A673 (cell line): ENCODE results near the gene ZFP36L2. TPM values are rescaled to one million over a fixed set of nuclear protein-coding genes. Genes with fewer than 3 reads are reported as not detected.

ENCODE experiments used
- BruUV-seq: library from RNA; stranded (reverse); fragments of 400-500 nt; replicated peaks from 2 replicates; lab custom pipeline; 2021; lab: Mats Ljungman, UMichigan
- CTCF ChIA-PET: fragments of 300-600 bp; sonication (Branson Sonifier 250); formaldehyde crosslinking; loops from one replicate; lab custom pipeline; 2022; ENCODE audit warnings: antibody characterized with exemption; lab: Charles Lee
- POLR2A ChIA-PET: fragments of 300-600 bp; sonication (Branson Sonifier 250); formaldehyde crosslinking; loops from one replicate; lab custom pipeline; 2022; ENCODE audit warnings: antibody characterized with exemption; ENCODE audit not compliant: low non-redundant PET; lab: Charles Lee
- DNase-seq: peaks from one replicate; pipeline ENCODE4 v3.0.0-alpha.2; 2015; ENCODE audit warnings: low spot score
- H3K27ac ChIP-seq: fragments of 200-600 bp; sonication (generic); 2 replicates; pipeline ENCODE4 v1.5.1; 2016; ENCODE audit warnings: mixed run types, low read depth, mild to moderate bottlenecking, mixed read lengths, antibody characterized with exemption, low read length; ENCODE audit not compliant: poor library complexity, severe bottlenecking
- H3K27me3 ChIP-seq: fragments of 200-600 bp; sonication (generic); replicated peaks from 2 replicates; pipeline ENCODE4 v1.6.1; 2017; ENCODE audit warnings: mixed run types, low read depth, mild to moderate bottlenecking, mixed read lengths, antibody characterized with exemption, low read length; ENCODE audit not compliant: insufficient read depth, poor library complexity
- H3K36me3 ChIP-seq: fragments of 200-600 bp; sonication (generic); 2 replicates; pipeline ENCODE4 v1.6.1; 2016; ENCODE audit warnings: mixed run types, mild to moderate bottlenecking, mixed read lengths, antibody characterized with exemption, low read length; ENCODE audit not compliant: insufficient read depth, poor library complexity, severe bottlenecking
- H3K4me1 ChIP-seq: fragments of 200-600 bp; sonication (generic); 2 replicates; pipeline ENCODE4 v1.6.1; 2017; ENCODE audit warnings: mixed run types, mild to moderate bottlenecking, mixed read lengths, antibody characterized with exemption, low read length; ENCODE audit not compliant: insufficient read depth, poor library complexity, severe bottlenecking
- H3K4me3 ChIP-seq: fragments of 200-600 bp; sonication (generic); 2 replicates; pipeline ENCODE4 v1.5.1; 2016; ENCODE audit warnings: low read depth, mixed run types, mild to moderate bottlenecking, mixed read lengths, low read length; ENCODE audit not compliant: poor library complexity, severe bottlenecking
- H3K9me3 ChIP-seq: fragments of 200-600 bp; sonication (generic); 2 replicates; pipeline ENCODE4 v1.6.1; 2016; ENCODE audit warnings: mixed run types, low read depth, mild to moderate bottlenecking, mixed read lengths, antibody characterized with exemption, low read length; ENCODE audit not compliant: poor library complexity, severe bottlenecking
- EZH2 ChIP-seq: fragments of 200-600 bp; sonication (generic); IDR thresholded peaks from 2 replicates; pipeline ENCODE4 v1.6.1; 2017; ENCODE audit warnings: borderline replicate concordance, low read depth, mild to moderate bottlenecking, mixed read lengths, antibody characterized with exemption, low read length; ENCODE audit not compliant: poor library complexity, severe bottlenecking
- intact Hi-C: fragments of 100-400 bp; cut with micrococcal nuclease; formaldehyde crosslinking; loops from one replicate; pipeline ENCODE4 v1.10.0; 2022; ENCODE audit not compliant: unreplicated experiment
- total RNA-seq: library from RNA; stranded (reverse); gene quantifications from 2 replicates; pipeline ENCODE4 v1.2.3, GENCODE V29; 2021
- TF ChIP-seq, protein P1 (sequence below): fragments of 300-800, 200-600 bp; sonication (generic); conservative IDR thresholded peaks from 2 replicates; pipeline ENCODE4 v1.5.1; 2017; ENCODE audit warnings: low read depth, mild to moderate bottlenecking, antibody characterized with exemption, low read length, moderate library complexity, mixed read lengths

Gene ZFP36L2
- total RNA-seq, 1 experiment from 2014 or later: 23.4 TPM

- no TSS peak for BruUV-seq
- H3K4me1 ChIP-seq: no peaks in the 10 kb centered on the region
- DNase-seq: no peak
- H3K27ac ChIP-seq: no peak overlapping the region
- no peaks in the 10 kb centered on the region for H3K9me3 ChIP-seq
- H3K36me3 ChIP-seq: no peaks in the 10 kb centered on the region
- intact Hi-C loops: no loop called here
- H3K4me3 ChIP-seq: no peak overlapping the region
- TF ChIP-seq, protein P1, sequence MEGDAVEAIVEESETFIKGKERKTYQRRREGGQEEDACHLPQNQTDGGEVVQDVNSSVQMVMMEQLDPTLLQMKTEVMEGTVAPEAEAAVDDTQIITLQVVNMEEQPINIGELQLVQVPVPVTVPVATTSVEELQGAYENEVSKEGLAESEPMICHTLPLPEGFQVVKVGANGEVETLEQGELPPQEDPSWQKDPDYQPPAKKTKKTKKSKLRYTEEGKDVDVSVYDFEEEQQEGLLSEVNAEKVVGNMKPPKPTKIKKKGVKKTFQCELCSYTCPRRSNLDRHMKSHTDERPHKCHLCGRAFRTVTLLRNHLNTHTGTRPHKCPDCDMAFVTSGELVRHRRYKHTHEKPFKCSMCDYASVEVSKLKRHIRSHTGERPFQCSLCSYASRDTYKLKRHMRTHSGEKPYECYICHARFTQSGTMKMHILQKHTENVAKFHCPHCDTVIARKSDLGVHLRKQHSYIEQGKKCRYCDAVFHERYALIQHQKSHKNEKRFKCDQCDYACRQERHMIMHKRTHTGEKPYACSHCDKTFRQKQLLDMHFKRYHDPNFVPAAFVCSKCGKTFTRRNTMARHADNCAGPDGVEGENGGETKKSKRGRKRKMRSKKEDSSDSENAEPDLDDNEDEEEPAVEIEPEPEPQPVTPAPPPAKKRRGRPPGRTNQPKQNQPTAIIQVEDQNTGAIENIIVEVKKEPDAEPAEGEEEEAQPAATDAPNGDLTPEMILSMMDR: no peak
- TF ChIP-seq EZH2: no peak
- H3K27me3 ChIP-seq: no peaks in the 10 kb centered on the region
- ChIA-PET POLR2A (no interaction called here), CTCF (no interaction called here)
Measured at GRCh38 chr2:43254331-43254730, 27.9 kb upstream of the ZFP36L2 start.

- no peaks in the 10 kb centered on the region for H3K9me3 ChIP-seq
- no peaks in the 10 kb centered on the region for H3K36me3 ChIP-seq
- H3K4me3 ChIP-seq: no peak overlapping the region
- CTCF ChIA-PET: no interaction called here
- H3K27me3 ChIP-seq: no peaks in the 10 kb centered on the region
- no peaks in the 10 kb centered on the region for H3K4me1 ChIP-seq
- intact Hi-C loops: no loop called here
- no peak overlapping the region for H3K27ac ChIP-seq
- peak; percentile 41 for DNase-seq
- POLR2A ChIA-PET: no interaction called here
- no TSS peak for BruUV-seq
- TF ChIP-seq, protein P1: no peak
- no peak for TF ChIP-seq EZH2
Measured at GRCh38 chr2:43251171-43251731, 24.8 kb upstream of the ZFP36L2 start.

DNA sequence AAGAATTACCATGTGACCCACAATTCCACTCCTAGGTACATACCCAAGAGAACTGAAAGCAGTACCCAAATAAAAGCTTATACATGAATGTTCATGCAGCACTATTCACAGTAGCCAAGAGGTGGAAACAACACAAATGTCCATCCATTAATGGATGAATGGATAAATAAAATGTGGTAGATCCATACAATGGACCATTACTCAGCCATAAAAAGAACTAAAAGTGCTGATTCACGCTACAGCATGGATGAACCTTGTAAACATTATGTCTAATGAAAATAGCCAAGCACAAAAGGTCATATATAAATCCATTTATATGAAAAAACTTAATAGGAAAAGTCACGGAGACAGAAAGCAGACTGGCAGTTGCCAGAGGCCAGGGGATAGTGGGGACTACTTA is 23.6 kb upstream of the ZFP36L2 start:
- H3K27ac ChIP-seq: no peak overlapping the region
- H3K36me3 ChIP-seq: no peaks in the 10 kb centered on the region
- no peaks in the 10 kb centered on the region for H3K4me1 ChIP-seq
- intact Hi-C loops: no loop called here
- ChIA-PET CTCF (no interaction called here), POLR2A (no interaction called here)
- no peak overlapping the region for H3K4me3 ChIP-seq
- no peaks in the 10 kb centered on the region for H3K27me3 ChIP-seq
- BruUV-seq: no TSS peak
- TF ChIP-seq EZH2: no peak
- TF ChIP-seq, protein P1: no peak
- DNase-seq: no peak
- H3K9me3 ChIP-seq: no peaks in the 10 kb centered on the region
